NCI-H128 (cell line): Measurements from ENCODE around the gene C15orf62.

Source experiments
- DNase-seq: peaks from one replicate; lab custom pipeline; 2025; ENCODE audit not compliant: unreplicated experiment; lab: John Stamatoyannopoulos, UW

The C15orf62 gene

DNA sequence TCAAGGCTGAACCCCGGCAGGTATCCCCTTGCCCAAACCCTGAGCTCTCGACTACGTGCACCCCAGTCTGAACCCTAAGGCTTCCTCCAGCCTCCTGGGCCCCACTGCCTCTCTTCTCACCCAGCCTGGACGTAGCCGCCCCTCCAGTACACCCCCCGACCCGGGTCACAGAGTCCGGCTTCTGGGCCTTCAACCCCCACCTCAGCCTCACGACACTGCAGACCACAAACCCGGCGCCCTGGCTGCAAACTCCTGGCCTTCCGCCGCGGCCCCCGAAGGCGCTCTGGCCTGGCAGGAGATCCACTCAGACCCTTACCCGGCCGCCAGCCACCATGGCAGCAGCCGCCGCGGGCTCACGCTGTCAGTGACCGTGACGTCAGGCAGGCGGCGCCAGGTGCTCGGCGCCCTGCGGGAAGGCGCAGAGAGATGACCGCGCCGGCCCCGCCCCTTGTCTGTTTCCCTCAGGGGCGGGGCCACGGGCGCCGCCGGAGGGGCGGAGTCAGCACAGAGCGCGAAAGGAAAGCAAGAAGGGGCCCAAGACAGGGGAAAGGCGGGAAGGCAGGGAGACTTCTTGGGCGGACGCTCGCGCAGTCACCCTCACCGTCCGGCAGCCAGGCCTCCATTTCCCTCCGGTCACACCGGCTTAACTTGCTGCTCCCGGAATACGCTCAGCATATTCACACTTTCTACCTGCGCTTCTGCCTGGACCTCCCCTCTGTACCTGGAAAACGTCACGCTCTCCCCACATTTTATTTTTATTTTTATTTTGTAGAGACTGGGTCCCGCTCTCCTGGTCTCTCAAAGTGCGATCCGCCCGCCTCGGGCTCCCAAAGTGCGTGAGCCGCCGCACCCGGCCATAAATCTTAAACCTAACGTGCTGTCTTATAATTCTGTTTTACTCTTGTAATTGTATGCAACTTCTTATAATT, 14.6 kb upstream of the C15orf62 start, which contains the start of gene RMDN3:
Gene RMDN3, minus strand, starts transcription at position 372 of the 929 bp plus-strand sequence. CDS start 471 bp downstream, outside the sequence.
- peak; percentile 74 for DNase-seq

DNA sequence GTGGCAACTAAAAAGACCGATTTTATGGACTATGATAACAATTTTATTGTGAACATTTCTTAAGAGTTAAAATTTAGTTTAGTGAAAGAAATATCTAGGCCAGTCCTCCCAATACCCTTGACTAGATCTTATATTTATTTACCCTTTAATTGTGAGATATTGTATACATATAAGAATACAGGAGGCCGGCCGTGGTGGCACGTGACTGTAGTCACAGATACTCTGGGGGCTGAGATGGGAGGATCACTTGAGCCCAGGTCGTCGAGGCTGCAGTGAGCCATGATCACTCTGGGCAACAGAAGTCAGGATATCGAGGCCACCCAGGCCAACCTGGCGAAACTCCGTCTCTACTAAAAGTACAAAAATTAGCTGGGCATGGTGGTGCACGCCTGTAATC, 14.0 kb upstream of the C15orf62 start:
- DNase-seq, result no peak

DNA sequence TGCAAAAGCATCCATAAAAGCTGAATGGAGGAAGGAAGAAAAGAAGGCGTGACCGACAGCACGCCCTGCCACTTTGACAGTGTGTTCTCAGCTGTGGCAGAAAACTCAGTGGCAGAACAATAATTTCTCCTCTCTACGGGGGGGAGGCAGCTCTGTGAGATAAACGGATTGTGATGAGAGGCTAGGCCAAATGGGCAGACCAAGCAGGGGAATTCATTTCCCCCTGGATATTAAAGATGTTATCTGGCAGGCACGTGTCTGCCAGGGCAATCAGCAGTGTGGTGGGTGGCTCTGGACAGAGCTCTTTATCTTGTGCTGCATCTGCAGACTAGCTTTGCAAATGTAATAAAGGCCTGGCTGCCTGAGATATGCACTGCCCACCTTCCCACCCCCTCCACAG, 12.8 kb upstream of the C15orf62 start:
- DNase-seq, result no peak

DNA sequence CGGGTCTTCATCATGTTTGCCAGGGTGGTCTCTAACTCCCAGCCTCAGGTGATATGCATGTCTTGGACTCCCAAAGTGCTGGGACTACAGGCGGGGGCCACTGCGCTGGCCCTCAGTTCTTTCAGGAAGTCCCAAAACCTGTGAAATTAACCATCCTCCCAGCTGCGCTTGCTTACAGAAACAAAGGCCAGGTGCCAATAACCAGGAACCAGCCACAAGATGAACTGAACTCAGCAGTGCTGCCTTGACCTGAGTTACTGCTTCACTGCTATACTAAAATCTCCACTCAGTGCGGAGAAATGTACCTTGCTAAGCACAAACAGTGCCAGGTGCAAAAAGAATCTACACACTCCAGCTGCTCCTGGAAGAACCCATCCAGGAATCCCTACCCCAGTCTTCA, 9.8 kb upstream of the C15orf62 start:
- no peak for DNase-seq

DNA sequence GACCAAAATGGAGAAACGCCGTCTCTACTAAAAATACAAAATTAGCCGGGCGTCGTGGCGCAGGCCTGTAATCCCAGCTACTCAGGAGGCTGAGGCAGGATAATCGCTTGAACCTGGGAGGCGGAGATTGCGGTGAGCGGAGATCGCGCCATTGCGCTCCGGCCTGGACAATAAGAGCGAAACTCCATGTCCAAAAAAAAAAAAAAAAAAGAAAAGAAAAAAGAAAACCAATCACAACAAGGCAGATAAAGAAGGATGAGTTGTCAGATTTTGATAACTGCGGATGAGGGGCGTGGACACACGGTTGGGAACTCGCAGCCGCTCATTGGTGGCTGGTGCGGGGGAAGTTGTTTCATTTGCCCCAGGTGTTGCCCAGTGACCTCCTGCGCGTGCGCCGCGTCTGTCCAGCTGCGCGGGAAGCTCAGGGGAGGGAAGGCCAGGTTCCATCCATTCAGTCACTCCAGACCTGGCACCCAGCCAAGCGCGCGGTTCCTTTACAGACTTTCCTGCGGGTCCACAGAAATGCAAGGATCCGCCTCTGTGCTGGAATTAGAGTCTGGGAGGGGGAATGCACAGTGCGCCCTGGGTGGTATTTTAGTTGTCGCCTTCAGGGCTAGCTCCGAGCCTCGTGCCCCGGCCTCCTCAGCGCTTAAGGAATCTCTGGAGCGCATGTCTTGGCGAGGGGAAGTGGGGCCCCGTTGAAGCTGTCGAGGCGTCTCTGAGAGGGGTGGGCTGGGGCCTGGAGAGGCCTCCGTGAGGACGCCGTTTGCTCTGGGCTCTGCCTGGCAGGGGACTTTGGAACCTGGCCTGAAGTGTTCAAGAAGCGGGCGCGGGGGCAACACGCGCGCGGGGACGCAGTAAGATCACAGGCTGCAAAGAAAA, 6.6 kb upstream of the C15orf62 start:
- no peak for DNase-seq

DNA sequence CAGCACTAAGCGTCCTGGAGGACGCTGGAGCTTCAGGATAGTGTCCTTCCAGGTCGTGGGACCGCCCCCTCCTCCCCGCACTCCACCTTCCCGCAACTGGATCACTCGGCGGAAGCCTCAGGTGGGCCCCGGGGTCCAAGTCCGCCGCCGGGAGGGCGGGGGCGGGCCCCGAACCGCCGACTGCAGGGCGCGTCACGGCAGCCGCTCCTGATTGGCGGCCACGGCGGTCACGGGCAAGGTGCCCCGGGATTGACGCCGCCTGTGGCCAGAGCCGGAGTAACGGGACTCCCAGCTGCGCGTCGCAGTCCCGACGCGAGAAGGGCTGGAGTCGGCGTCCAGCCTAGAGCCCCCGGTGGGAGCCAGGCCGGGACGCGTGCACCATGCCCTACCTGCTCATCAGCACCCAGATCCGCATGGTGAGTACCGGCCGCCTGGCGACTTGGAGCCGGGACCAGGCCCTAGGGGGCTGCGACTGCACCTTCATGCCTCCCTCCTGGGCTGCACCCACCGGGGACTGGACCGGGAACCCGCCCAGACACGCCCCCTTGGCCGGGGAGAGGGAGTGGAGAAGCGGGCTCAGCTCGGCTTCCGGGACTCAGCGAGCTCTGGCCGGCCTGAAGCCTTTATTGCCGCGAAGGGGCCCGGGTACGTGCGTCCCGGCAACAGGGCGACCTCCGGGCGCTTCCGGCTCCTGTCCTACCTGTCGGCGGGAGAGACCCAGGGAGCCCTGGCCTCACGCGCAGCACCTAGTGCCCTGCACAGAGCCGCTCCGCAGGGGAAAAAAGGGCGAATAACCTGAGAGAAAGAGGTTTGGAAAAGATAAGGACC, 5.8 kb upstream of the C15orf62 start, which contains the start of gene GCHFR:
Gene GCHFR, plus strand, starts transcription at position 268 of the 828 bp plus-strand sequence. Its CDS starts 113 bp downstream, at position 381.
- DNase-seq, result no peak

DNA sequence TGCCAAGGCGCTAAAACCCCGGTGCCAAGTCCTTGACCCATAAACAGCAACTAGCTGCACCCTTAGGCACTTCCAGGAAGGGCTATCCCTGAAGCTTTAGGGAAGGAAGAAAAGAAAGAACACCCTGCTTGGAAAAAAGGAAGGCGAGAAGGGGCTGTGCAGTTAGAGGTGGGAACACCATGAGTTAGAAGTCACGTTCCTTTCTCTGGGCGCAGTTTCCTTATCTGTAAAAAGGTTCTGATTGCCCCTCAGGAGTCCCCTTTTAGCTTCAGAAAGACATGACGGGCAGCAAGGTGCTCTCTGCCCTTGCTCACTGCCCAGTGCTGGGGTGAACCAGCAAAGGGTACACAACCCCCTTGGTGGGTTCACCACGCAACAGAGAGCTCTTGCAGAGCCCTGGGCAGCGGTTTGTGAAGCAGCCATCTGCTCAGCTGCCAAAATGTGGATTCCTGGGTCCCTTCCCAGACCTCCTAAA, 5.1 kb upstream of the C15orf62 start:
- DNase-seq, result no peak

DNA sequence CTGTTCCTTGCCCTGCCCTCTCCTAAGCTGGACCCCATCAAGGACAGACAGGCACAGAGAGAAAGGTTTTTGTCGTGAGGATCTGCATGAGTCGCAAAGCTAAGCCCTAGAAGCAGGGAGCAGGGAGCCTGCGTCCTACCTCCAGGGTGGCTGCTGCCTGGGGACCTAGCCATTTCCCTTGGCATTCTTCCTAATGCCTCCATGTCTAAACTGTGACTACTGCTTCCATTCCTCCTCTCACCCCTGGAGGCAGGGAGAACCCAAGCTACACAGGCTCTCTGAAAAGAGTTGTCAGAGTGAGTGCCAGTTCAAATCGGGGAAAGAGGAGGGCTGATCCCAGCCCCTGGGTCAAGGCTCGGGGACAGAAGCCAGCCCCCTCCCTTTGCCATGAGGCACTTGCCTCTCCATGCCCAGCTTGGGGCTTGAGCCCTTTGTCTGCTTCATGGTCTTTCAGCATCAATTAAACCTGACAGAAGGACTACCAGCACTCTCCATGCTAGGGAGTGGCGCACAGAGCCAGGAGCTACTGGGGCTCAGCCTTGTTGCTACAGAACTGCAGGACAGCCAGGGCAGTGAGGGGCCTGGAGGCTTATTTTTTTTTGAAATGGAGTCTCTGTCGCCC, 3.5 kb upstream of the C15orf62 start:
- no peak for DNase-seq

DNA sequence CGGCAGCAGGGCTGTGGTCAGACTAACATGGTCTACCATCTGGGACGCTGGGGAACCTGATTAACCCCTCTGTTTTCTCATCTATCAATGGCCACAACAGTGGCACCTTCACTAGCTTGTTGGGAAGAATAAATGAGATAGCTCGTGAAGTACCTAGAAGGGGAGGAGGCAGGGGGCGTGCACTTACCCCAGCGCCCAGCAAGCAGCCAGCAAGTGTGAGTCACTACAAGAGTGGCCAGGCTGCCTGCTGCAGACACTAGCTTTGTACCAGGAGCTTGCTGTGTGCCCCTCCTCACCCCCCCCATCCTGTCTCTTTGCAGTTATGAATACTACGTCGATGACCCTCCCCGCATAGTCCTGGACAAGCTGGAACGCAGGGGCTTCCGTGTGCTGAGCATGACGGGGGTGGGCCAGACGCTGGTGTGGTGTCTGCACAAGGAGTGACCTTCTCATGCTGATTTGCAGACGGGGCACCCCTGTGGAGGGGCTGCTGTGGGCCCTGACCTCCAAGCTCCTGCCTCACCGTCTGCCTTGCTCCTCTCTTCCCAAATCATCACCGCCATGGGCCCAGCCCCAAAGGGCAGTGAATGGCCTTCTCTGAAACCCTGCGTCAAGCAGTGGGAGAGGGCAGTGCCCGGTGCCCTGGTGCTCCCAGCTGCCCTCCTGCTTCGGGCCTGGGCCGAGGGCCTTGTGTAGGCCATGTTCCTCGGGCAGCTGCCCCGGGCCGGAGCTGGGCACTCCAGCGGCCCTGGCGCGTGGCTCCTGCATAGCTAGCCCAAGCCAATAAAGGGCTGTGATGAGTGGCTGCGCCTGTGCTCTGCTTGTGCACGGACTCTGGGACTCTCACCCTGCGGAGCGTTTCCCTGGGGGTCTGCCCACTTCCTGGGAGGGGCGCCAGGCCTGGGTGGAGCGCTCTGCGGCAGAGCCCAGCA, 2.6 kb upstream of the C15orf62 start:
- no peak for DNase-seq

DNA sequence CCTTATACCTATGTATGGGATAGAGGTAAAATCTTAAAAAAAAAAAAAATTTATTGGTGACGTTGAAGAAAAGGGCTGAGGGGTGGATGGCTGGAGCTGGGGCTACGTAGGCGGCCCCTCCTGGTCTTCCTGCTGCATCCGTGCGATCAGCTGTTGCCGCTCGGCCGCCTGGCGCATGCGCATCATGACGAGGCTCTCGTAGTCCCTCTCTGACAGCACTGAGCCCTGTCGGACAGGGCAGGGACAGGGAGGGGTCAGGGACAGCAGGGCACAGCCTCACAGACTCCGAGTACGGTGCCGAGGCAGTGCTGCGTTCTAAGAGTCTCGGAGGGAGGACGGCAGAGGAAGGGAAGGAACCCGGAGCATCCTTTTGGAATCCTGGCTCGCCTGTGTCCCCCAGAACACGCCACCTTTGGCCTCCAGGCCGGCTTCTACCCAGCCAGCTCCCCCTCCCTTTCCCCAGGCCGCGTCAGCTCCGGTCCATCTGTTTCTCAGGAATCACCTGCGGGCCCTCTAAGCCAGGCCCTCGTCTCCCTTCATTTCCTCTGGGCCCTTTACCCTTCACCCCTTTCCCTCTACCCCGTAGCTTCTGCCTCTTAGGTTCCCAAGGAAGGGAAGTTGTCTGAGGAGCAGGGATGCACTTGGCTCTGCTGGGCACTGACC, 1.8 kb upstream of the C15orf62 start:
- no peak for DNase-seq

DNA sequence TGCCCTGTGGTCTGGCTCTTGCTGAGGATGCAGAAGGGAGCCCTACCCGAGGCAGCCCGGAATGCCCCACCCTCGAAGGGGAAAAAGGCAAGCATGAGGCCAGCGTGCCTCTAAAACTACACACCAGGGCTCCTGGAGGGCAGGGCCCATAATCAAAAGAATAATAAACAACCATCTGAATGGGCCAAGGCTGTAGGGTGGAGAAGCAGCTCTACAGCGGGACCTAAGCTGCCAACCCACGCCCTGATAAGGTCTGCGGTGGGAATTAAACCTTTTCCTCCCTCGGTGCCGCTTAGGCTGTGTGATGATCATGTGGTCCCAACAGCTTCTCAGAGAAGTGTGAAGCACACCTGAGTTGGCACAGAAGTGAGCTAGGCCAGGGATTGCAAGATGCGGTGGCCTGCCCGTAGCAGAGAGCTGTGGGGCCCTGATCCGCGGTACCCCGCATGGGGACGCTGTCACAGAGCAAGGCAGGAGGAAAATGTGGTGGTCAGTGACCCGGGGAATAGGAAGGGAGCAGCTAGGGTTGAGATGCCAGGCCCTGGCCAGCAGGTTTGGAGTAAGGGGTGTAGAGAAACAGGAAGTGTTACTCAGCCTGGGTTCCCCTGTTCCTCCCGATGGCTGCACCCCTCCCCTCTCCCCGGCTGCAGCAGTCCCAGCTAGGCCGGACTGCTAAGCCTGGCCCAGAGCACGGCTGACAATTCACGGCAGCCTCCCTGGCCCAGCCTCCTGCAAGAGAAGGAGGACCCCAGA, 1.1 kb upstream of the C15orf62 start:
- DNase-seq, result no peak

DNA sequence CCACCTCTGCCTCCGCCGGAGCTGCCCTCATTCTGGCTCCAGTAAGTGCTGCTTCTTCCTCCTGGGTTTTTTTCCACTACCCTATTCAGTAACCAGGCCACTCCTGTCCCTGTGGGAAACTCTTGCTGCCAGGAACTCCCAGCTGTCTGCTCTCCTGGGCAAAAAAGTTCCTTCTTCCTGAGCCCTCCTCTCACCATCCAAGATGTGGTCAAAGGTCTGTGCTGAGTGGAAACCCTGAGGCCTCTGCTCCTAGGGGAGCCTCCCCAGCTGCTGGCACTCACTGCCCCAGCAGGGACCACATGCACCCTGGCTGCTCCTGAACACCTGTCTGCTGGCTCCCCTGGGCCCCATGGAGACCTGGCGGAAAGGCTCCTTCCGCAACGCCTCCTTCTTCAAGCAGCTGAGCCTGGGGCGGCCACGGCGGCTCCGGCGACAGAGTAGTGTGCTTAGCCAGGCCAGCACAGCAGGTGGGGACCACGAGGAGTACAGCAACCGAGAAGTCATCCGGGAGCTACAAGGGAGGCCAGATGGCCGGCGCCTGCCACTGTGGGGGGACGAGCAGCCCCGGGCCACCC, 454 bp downstream of the C15orf62 start:
- no peak for DNase-seq

DNA sequence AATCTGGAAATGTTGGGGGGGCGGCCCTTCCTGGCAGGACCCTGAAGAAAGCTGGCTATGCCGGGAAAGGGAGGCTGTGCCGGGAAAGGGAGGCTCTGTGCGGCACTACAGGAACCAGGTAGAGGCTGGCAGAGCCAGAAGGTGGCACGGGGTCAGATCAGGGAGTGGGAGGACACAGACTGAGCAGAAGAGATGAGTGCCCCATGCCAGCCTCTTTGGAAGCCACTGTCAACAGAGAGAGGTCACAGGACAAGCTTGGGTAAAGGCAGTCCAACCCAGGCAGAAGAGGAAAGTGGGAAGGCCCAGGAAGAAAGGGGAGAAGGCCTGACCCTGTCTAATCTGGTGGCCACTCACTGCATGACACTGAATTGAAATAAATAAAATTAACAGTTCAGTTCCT, 1.5 kb downstream of the C15orf62 start:
- no peak for DNase-seq

DNA sequence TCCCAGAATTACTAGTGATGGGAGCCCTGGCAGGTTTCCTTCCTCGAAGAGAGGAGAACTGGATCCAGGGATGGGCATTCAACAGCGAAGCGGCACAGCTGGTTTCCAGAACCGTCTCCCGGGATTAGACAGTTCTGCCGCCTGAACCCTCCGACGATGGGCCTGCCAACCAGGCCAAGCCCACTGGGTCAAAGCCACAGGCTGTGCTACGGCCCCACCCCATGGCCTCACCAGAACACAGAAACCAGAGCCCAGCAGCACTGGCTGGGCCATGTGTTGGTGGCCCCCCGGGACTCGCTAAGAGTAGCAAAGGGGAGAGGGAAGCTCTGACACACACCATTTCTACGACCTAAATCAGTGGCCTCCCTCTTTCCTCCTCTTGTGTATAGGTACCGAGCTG, 2.2 kb downstream of the C15orf62 start:
- no peak for DNase-seq

DNA sequence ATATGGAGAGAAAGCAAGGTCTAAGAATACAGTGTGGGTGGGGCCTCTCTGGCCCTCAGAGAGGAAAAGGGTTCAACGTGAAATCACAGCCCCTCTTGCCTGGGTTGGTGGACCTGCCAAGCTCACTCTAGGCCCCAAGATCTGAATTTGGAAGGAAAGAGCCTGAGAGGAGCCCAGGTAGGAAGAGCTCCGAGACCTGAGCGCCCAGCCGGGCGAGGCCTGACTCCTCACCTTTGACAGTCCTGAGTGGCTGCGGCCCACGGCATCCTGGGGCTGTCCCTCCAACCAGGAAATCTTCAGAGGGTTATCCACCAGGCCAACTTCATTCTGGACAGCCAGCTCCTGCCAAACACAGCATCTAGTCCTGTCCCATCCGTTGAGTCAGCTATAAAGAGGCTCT, 3.7 kb downstream of the C15orf62 start:
- no peak for DNase-seq

DNA sequence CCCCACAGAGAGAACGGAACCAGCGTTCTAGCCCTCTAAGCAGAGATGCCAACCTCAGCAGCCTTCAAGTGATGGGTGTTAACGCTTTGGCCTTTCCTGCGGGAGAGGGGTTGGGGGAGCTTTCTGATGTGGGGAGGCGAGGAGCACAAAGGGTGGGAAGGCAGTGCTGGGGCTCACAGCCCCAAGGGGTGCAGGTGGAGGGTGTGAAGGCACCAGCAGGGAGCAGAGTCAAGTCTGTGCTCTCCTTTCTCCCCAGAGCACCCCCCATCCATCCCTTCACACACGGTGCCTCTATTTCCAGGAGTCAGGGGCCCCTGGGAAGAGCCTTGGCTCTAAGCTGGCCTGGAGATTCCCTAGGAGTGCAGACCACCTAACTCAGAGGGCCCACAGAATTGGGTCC, 4.1 kb downstream of the C15orf62 start:
- DNase-seq, result no peak

DNA sequence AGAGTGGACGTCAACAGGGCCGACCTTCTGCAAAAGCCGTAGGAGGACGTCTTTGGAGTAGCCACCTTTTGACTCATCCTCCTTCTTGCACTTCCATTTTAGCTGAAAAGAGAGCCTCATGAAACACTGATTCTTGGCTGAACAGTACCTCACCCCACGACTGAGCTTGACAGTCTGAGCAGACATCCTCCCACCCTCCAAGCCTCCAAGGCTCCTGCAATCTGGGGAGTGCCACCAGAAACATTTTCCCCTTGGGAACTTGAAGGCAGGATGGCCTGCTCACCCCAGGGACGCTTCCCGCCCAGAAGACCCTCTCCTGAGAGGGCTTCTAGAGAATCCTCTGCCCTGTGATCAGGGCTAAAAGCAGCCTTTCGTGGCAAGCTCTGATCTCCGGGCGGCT, 5.2 kb downstream of the C15orf62 start:
- no peak for DNase-seq
